GM23248 (cell line): ENCODE data around the gene LDB1.

Experiments
- EZH2 ChIP-seq: fragments of 200-600 bp; sonication (generic); IDR thresholded peaks from 2 replicates; pipeline ENCODE4 v1.6.1; 2018; ENCODE audit warnings: antibody characterized with exemption, mild to moderate bottlenecking; ENCODE audit not compliant: insufficient read depth, poor library complexity, severe bottlenecking
- EZH2phosphoT487 ChIP-seq: fragments of 200-600 bp; sonication (generic); IDR thresholded peaks from 2 replicates; pipeline ENCODE4 v1.6.1; 2018; ENCODE audit warnings: antibody characterized with exemption, moderate library complexity, mild to moderate bottlenecking, low read depth; ENCODE audit not compliant: insufficient read depth

DNA sequence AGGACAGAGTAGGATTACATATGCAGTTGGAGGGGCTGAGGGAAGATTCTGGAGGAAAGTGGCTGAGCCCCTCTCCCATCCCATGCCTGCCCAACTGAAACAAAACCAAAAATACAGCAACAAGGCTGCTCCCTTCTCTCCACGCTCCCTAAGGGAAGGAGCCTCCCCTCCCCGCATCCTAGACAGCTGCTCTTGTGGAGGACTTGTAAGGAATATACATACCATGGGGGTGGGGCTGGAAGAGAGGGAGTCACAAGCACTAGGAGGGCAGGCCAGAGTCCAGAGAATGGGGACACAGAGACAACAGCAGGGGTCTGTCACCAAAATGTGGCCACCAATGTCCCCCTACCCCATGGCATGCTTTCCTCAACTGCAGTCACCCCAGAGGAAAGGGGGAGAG lies 13.2 kb downstream of the LDB1 start:
- TF ChIP-seq EZH2phosphoT487, result no peak
- TF ChIP-seq EZH2, result no peak
